ENCODE results near the gene MAPK9.

- TF ChIP-seq ZNF124 (CRISPR knock-in tag; IDR thresholded peaks at IDR 0.05), result no peak
- TF ChIP-seq KAT2B (IDR thresholded peaks at IDR 0.05; ENCODE audit: low read depth, low read length), result no peak
- no peak for TF ChIP-seq KDM1A (IDR thresholded peaks at IDR 0.05)
- no peak for TF ChIP-seq CEBPB (tag; IDR thresholded peaks at IDR 0.05)
- no peak for TF ChIP-seq PHTF2 (CRISPR knock-in tag; IDR thresholded peaks at IDR 0.05)
- no peak for TF ChIP-seq TAF1 (IDR thresholded peaks at IDR 0.05; ENCODE audit: control insufficient read depth, extremely low read depth, insufficient read depth, low read length, severe bottlenecking)
- no peak for TF ChIP-seq FOXA1 (IDR thresholded peaks at IDR 0.05; ENCODE audit: borderline replicate concordance)
These were observed 97.2 kb downstream of the MAPK9 start for GRCh38 chr5:180194410-180195345.

All from K562 (cell line).